Upper lobe of right lung (tissue), 1 donor: ENCODE measurements around the gene HECTD4. TPM values are rescaled to one million over a fixed set of nuclear protein-coding genes. Genes with fewer than 3 reads are reported as not detected.

Source experiments
- ATAC-seq: fragments of 200-7000 bp; cut with Tn5 transposase; one replicate; pipeline ENCODE4 v1.9.1; 2020; ENCODE audit warnings: mild to moderate bottlenecking, moderate library complexity
- DNase-seq: peaks from one replicate; pipeline ENCODE4 v3.0.0-alpha.2; 2020
- H3K27ac ChIP-seq: fragments of 200-600 bp; one replicate; pipeline ENCODE4 v1.8.0; 2022
- H3K27me3 ChIP-seq: fragments of 200-600 bp; one replicate; pipeline ENCODE4 v1.8.0; 2022; ENCODE audit warnings: mild to moderate bottlenecking
- H3K36me3 ChIP-seq: fragments of 200-600 bp; one replicate; pipeline ENCODE4 v1.8.0; 2022
- H3K4me1 ChIP-seq: fragments of 200-600 bp; one replicate; pipeline ENCODE4 v1.8.0; 2022
- H3K4me3 ChIP-seq: fragments of 200-600 bp; one replicate; pipeline ENCODE4 v1.8.0; 2022; ENCODE audit warnings: mild to moderate bottlenecking
- H3K9me3 ChIP-seq: fragments of 200-600 bp; one replicate; pipeline ENCODE4 v1.8.0; 2022
- intact Hi-C: fragments of 100-400 bp; cut with DNase I; formaldehyde crosslinking; loops from one replicate; pipeline ENCODE4 v1.11.0; 2022
- total RNA-seq: library from RNA; stranded (reverse); fragmentation: NEBNext Ultra II Directional; extraction: Animal tissue kit (Norgen Biotek cat#: 25700); gene quantifications from one replicate; pipeline ENCODE4 v1.2.1, GENCODE V29; 2021
- TF ChIP-seq, protein P1 (sequence below): fragments of 200-600 bp; IDR thresholded peaks from one replicate; pipeline ENCODE4 v1.8.0; 2022; ENCODE audit warnings: antibody characterized with exemption
- donor health status: DM: no; HTN: yes; CAD: no; lungs with severe emphysema.

The HECTD4 gene
- total RNA-seq, 1 donor from 2014 or later: 54.7 TPM

DNA sequence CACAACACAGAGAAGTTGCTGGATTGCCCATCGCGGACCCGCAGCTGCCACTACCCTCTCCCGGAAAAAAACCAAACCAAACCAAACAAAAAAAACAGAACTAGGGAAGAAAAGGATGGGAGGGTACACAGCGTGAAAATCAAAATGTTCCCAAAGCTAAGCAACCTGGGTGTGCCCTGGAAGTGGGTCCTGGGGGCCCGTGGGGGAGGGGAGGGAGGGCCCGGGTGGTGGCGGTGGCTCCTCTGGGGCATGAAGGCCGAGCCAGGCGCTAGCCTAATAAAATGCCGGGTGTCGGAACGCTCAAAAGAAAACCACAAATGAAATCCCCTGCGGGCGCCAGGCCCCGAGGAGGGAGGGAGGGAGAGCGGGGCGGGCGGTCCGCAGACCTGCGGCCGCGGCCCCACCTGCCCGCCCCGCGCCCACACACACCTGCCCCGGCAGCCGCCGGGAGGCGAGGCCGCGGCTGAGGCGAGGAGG lies 787 bp downstream of the HECTD4 start:
- Histone ChIP-seq H3K27ac (peak overlapping the region; percentile 81), H3K36me3 (no peaks in the 10 kb centered on the region), H3K9me3 (no peaks in the 10 kb centered on the region), H3K27me3 (no peaks in the 10 kb centered on the region), H3K4me3 (peak overlapping the region; percentile 85), H3K4me1 (peaks cover 9% of the 10 kb centered on the region)
- intact Hi-C loops: loop anchor here (10.0 kb wide), 1 partner anchor 187 kb away; no protein-coding TSS in a partner anchor
- ATAC-seq (peak; percentile 60), DNase-seq (no peak)
- TF ChIP-seq, protein P1, sequence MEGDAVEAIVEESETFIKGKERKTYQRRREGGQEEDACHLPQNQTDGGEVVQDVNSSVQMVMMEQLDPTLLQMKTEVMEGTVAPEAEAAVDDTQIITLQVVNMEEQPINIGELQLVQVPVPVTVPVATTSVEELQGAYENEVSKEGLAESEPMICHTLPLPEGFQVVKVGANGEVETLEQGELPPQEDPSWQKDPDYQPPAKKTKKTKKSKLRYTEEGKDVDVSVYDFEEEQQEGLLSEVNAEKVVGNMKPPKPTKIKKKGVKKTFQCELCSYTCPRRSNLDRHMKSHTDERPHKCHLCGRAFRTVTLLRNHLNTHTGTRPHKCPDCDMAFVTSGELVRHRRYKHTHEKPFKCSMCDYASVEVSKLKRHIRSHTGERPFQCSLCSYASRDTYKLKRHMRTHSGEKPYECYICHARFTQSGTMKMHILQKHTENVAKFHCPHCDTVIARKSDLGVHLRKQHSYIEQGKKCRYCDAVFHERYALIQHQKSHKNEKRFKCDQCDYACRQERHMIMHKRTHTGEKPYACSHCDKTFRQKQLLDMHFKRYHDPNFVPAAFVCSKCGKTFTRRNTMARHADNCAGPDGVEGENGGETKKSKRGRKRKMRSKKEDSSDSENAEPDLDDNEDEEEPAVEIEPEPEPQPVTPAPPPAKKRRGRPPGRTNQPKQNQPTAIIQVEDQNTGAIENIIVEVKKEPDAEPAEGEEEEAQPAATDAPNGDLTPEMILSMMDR: no peak

DNA sequence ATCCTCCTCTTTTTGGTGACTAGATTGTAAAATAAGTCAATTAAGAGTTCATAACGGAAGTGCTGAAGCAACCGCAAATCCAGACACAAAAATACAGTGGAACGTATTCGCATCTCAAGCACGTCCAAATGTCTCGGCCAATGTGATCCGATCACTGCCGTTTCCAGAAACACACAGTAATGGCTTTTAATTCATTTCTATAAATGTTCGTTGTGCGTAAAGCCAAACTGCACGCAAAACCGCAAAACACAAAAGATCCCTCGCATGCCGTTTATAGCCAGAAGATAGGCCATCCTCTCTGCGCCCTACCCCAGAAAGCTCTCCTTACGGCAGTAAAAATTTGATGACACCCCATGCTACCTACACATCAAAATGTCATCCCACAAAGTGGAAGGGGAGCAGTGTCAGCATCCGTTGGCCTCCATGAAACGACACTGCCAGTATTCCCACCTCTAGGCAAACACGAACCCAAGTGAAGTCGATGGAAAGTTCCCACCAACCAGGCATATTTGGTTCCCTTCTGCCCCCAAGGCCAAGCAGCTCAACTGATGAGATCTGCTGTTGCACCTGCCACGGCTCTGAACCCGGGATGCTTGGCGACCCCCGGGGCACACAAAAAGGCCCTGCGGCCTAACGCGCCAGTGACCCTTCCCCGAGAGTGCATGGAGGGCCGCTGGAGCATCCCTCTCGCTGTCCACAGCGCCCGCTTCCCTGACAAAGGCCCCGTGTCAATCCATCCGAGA lies 1.4 kb downstream of the HECTD4 start:
- ATAC-seq: no peak
- intact Hi-C loops: loop anchor here (10.0 kb wide), 1 partner anchor 186 kb away; no protein-coding TSS in a partner anchor

DNA sequence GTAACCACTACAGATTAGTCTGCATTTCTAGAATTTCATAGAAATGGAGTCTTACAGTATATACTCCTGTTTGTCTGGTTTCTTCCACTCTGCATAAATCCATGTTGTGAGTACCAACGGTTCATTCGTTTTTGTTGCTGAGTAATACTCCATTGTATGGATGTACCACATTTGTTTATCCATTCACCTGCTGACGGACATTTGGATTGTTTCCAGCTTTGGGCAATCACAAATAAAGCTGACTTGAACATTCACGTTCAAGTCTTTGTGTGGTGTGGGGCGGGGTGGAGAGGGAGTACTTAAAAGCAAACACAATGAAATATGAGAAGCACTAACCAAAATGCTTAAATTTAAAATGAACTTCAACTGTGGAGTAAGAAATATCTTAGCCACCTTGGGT lies 7.1 kb downstream of the HECTD4 start:
- Histone ChIP-seq H3K4me3 (no peak overlapping the region), H3K27me3 (no peaks in the 10 kb centered on the region), H3K4me1 (no peaks in the 10 kb centered on the region), H3K27ac (no peak overlapping the region), H3K36me3 (no peaks in the 10 kb centered on the region), H3K9me3 (no peaks in the 10 kb centered on the region)
- DNase-seq (no peak), ATAC-seq (no peak)
- intact Hi-C loops: no loop called here
- TF ChIP-seq, protein P1: no peak

More for the DNA sequence above, 1.4 kb downstream of the HECTD4 start:
- H3K9me3 ChIP-seq: no peaks in the 10 kb centered on the region
- no peaks in the 10 kb centered on the region for H3K36me3 ChIP-seq
- TF ChIP-seq, protein P1: no peak
- H3K4me1 ChIP-seq: peaks cover 9% of the 10 kb centered on the region
- H3K27ac ChIP-seq: peak overlapping the region; percentile 81
- H3K27me3 ChIP-seq: no peaks in the 10 kb centered on the region
- no peak for DNase-seq
- H3K4me3 ChIP-seq: peak overlapping the region; percentile 85

DNA sequence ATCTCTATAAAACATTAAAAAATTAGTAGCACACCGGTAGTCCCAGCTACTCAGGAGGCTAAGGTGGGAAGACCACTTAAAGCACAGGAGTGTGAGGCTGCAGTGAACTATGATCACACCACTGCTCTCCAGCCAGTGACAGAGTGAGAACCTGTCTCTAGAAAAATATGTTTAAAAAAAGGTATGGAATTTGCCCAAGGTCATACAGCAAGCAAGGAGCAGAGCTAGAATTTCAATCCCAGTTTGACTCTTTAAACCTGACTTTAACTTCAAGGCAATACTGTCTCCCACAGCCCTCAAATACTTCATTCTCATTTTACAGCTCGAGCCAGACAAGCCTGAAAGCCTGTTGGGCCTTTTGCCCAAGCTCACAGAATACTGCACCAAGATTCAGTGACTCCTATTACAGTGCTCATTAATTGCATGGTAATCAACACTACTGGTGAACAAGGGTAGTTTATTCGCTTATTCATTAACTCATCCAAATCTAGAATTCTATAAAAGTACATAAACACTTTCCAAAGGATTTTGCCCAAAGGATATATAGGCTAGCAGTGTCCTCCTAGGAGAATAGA lies 8.0 kb downstream of the HECTD4 start:
- no peak overlapping the region for H3K4me3 ChIP-seq
- intact Hi-C loops: no loop called here
- H3K27ac ChIP-seq: no peak overlapping the region
- no peaks in the 10 kb centered on the region for H3K27me3 ChIP-seq
- H3K36me3 ChIP-seq: no peaks in the 10 kb centered on the region
- no peaks in the 10 kb centered on the region for H3K9me3 ChIP-seq
- TF ChIP-seq, protein P1: no peak
- H3K4me1 ChIP-seq: no peaks in the 10 kb centered on the region
- no peak for DNase-seq
- ATAC-seq: no peak

DNA sequence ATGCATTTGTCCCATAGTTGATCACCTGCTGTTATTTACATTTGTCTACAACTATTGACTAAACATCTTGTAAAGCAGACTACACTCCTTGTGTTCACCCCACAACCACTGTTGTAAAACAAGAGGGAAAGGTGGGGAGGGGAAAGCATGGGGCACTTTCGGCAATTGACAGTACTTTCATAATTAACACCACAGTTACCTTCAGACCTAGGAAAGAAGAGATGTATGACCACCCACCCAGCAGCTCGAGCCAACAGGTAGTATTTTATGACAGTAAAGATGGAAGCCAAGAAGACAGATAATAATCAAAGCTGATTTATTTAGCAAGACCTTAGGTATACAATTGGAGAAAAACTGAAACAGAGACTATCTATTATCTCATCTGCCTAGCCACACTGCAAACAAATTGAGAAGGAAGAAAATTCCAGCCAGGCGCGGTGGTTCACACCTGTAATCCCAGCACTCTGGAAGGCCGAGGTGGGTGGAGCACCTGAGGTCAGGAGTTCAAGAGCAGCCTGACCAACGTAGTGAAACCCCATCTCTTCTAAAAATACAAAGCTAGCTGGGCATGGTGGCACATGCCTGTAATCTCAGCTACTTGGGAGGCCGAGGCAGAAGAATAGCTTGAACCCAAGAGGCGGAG lies 11.2 kb downstream of the HECTD4 start:
- DNase-seq (no peak), ATAC-seq (no peak)
- Histone ChIP-seq H3K27me3 (no peaks in the 10 kb centered on the region), H3K4me1 (no peaks in the 10 kb centered on the region), H3K27ac (no peak overlapping the region), H3K4me3 (no peak overlapping the region), H3K9me3 (no peaks in the 10 kb centered on the region), H3K36me3 (no peaks in the 10 kb centered on the region)
- intact Hi-C loops: no loop called here
- TF ChIP-seq, protein P1: no peak
